H1 (cell line): ENCODE measurements around the gene ANK2.

Experiments
- CTCF ChIP-seq, 3 experiments: IDR thresholded peaks; 1 replicate in 2 of 3; 2 replicates in 1 of 3; pipeline versions ENCODE4 v1.5.1 to v1.6.1; 2011; ENCODE audit warnings: low read length in 3 of 3, mild to moderate bottlenecking in 3 of 3, inconsistent platforms in 2 of 3, low read depth in 1 of 3, moderate library complexity in 1 of 3; ENCODE audit not compliant: insufficient read depth in 1 of 3; ENCODE audit errors: control extremely low read depth in 1 of 3
- HDAC6 ChIP-seq: IDR thresholded peaks from one replicate; pipeline ENCODE4 v1.7.1; 2012; ENCODE audit warnings: low read depth, mild to moderate bottlenecking, inconsistent platforms, low read length, moderate library complexity
- POLR2A ChIP-seq, 2 experiments: IDR thresholded peaks; 1 replicate in 1 of 2; 2 replicates in 1 of 2; pipeline ENCODE4 v1.6.1; 2011; ENCODE audit warnings: low read depth in 2 of 2, low read length in 2 of 2, mild to moderate bottlenecking in 2 of 2; ENCODE audit errors: control extremely low read depth in 1 of 2
- YY1 ChIP-seq: IDR thresholded peaks from 2 replicates; pipeline ENCODE4 v1.6.1; 2011; ENCODE audit warnings: low read depth, mild to moderate bottlenecking, low read length

- TF ChIP-seq HDAC6 (no peak), CTCF (IDR thresholded peaks at IDR 0.05; ENCODE audit: control extremely low read depth in 1 of 3, insufficient read depth in 1 of 3, low read depth in 1 of 3, low read length in 3 of 3) (no peak), YY1 (no peak), POLR2A (IDR thresholded peaks at IDR 0.05; ENCODE audit: control extremely low read depth in 1 of 2, low read depth in 2 of 2, low read length in 2 of 2) (no peak)
Measured at GRCh38 chr4:113009461-113009860, 40.0 kb upstream of the ANK2 start.
